Stimulated activated CD4-positive, alpha-beta T cell treated with anti-CD3 and anti-CD28 coated beads, Interleukin-15, amount 100 ng/mL, for 1 hour (primary cell): Measurements from ENCODE around the gene ARHGEF6.
"Not testable (repeated sequence)": the region's sequence is repeated elsewhere in the genome, so short reads cannot be mapped to it uniquely, and the experiment has no call there.

Source experiments
- DNase-seq, 2 donors: peaks; one replicate each; pipeline ENCODE4 v3.0.0-alpha.2; 2020; ENCODE audit warnings: low read depth in 1 of 2, low spot score in 1 of 2

Gene ARHGEF6

GRCh38 chrX:136784231-136784630, 3.5 kb upstream of the ARHGEF6 start:
- no peak for DNase-seq

GRCh38 chrX:136783159-136783558, 2.4 kb upstream of the ARHGEF6 start:
- no peak for DNase-seq

GRCh38 chrX:136781180-136781797, 557 bp upstream of the ARHGEF6 start:
- DNase-seq: no peak

- no peak for DNase-seq
These were observed 491 bp downstream of the ARHGEF6 start for GRCh38 chrX:136780241-136780640.

- no peak for DNase-seq
These were observed 1.4 kb downstream of the ARHGEF6 start for GRCh38 chrX:136779346-136779781.

GRCh38 chrX:136778916-136779315, 1.8 kb downstream of the ARHGEF6 start:
- no peak for DNase-seq

- DNase-seq: no peak
These were observed 2.7 kb downstream of the ARHGEF6 start for GRCh38 chrX:136778020-136778419.

- no peak for DNase-seq
These were observed 7.1 kb downstream of the ARHGEF6 start for GRCh38 chrX:136773648-136774047.

GRCh38 chrX:136771869-136772268, 8.9 kb downstream of the ARHGEF6 start:
- not testable (repeated sequence) for DNase-seq

- no peak for DNase-seq
These were observed 12.2 kb downstream of the ARHGEF6 start for GRCh38 chrX:136768469-136769084.

- peak; percentile 12 to 36 for DNase-seq
These were observed 13.4 kb downstream of the ARHGEF6 start for GRCh38 chrX:136767104-136767941.

- no peak for DNase-seq
These were observed 14.0 kb downstream of the ARHGEF6 start for GRCh38 chrX:136766785-136767103.

GRCh38 chrX:136765821-136766356, 14.8 kb downstream of the ARHGEF6 start:
- no peak for DNase-seq

GRCh38 chrX:136764206-136764605, 16.5 kb downstream of the ARHGEF6 start:
- DNase-seq: no peak

- DNase-seq: no peak
These were observed 17.8 kb downstream of the ARHGEF6 start for GRCh38 chrX:136762820-136763452.

GRCh38 chrX:136761421-136761820, 19.3 kb downstream of the ARHGEF6 start:
- no peak for DNase-seq

GRCh38 chrX:136759968-136760367, 20.8 kb downstream of the ARHGEF6 start:
- DNase-seq: no peak

- no peak for DNase-seq
These were observed 25.3 kb downstream of the ARHGEF6 start for GRCh38 chrX:136755411-136755810.

GRCh38 chrX:136754651-136755050, 26.1 kb downstream of the ARHGEF6 start:
- DNase-seq: no peak

- DNase-seq: no peak
These were observed 27.9 kb downstream of the ARHGEF6 start for GRCh38 chrX:136752796-136753195.

- no peak for DNase-seq
These were observed 28.4 kb downstream of the ARHGEF6 start for GRCh38 chrX:136752346-136752745.

GRCh38 chrX:136750364-136750763, 30.4 kb downstream of the ARHGEF6 start:
- no peak for DNase-seq
